Posterior cingulate gyrus (tissue), 11 donors: ENCODE measurements around the gene TPD52L2.
A peak's percentile ranks its signal among the peaks of the same experiment; 100 is the strongest.
"Not testable (repeated sequence)": the region's sequence is repeated elsewhere in the genome, so short reads cannot be mapped to it uniquely, and the experiment has no call there.

ENCODE experiments used
- DNase-seq, 10 donors: peaks; one replicate each; pipeline versions ENCODE4 v3.0.0 to v3.0.0-alpha.2; 2020 to 2021; ENCODE audit warnings: mixed read lengths in 3 of 10
- intact Hi-C: fragments of 100-400 bp; cut with DNase I; formaldehyde crosslinking; loops from one replicate; pipeline ENCODE4 v1.15.1; 2023

Gene TPD52L2

DNA sequence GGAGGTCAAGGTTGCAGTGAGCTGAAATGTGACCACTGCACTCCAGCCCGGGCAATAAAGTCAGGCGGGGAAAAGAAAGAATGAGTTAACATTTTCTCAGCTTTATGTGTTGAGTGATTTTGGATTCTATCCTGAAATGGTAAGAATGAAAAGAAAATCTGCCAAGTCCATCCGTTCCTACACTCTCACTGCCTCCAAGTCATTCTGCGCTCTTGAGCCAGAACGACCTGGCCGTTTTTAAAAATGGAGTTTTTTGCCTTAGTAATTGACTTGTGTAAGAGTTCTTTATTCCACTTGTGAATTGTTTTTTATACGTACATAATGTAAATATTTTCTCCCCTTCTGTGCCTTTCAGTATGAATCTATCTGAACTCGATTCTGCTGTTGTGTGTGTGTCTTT, 58.6 kb downstream of the TPD52L2 start:
- intact Hi-C loops: no loop called here
- DNase-seq: no peak

DNA sequence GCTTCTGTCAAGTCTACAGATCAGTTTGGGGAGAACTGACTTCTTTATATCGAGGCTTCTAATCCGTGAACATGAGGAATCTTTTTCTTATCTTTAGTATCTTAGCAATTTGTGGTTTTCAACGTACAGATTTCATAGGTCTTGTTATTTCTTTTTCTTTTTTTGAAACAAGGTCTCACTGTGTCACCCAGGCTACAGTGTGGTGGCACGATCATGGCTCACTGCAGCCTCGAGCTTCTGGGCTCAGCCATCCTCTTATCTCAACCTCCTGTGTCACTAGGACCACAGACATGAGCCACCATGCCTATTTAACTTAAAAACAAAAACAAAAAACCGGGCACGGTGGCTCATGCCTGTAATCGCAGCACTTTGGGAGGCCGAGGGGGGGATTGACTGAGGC, 59.2 kb downstream of the TPD52L2 start:
- intact Hi-C loops: no loop called here
- no peak for DNase-seq

DNA sequence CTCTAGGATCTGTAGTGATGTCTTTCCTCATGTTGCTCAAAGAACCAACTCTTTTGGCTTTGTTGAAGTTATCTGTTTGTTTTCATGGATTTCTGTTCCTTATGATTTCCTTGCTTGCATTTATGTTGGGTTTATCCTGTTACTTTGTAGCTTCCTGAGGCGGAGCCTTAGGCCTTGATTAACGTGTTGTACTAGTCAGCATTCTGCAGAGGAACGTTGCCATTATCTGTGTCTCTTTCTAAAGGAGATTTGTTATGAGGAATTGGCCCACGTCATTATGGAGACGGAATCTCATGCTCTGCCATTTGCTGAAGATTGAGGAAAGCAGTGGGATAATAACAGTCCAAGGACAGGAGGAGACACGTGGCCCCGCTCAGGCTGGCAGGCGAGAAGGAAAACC, 61.2 kb downstream of the TPD52L2 start:
- intact Hi-C loops: no loop called here
- DNase-seq: no peak

GRCh38 chr20:63929071-63929470, 64.0 kb downstream of the TPD52L2 start:
- intact Hi-C loops: no loop called here
- DNase-seq: peak in 1 of 10 donors; percentile 83

GRCh38 chr20:63929473-63929883, 64.4 kb downstream of the TPD52L2 start:
- DNase-seq, intact Hi-C loops: not testable (repeated sequence)

GRCh38 chr20:63930971-63931553, 66.0 kb downstream of the TPD52L2 start:
- DNase-seq: no peak
- intact Hi-C loops: no loop called here

DNA sequence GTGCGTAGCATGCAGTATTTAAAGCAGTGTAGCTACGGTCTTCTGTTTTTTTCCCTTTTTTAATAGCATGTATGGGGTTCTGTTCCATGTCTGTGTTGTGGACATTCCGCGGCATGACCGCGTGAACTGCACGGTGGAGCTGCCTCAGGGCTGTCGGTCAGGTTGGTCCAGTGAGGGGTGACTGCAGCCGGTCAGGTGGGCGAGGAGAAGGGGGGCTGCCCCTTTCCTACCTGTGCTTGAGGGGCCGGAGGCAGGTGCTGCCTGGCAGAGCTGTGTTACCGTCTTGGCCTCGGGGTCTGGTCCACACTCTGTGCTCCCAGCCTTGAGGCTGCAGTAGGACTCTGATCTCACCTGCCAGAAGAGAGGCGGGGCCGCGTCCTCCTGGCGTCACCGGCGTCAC, 66.7 kb downstream of the TPD52L2 start:
- no peak for DNase-seq
- intact Hi-C loops: no loop called here

DNA sequence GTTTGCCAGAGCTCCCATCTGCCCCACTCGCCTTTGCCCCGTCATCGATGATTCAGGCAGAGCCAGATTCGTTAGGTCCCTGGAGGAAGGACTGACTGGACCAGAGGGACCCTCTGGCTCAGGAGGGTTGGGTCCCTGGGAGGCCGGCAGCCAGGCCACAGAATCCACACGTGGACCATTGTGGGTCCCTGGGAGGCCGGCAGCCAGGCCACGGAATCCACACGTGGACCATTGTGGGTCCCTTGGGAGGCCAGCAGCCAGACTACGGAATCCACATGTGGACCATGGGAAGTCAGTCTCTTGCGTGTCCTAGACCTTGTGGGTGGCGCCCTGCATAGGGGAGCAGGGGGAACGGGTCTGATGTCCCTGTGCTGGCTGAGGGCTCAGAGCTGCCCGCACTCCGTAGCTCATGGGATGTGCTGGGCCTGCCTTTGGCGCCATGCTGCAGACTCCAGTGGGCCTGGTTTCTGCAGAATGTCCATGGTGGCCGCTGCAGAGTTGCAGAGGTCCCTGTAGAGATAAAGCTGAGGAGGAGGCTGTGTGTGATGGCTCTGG, 67.6 kb downstream of the TPD52L2 start:
- DNase-seq: no peak
- intact Hi-C loops: no loop called here

- intact Hi-C loops: no loop called here
- peak in 1 of 10 donors; percentile 83 for DNase-seq
These were observed 68.6 kb downstream of the TPD52L2 start for GRCh38 chr20:63933646-63934045.

DNA sequence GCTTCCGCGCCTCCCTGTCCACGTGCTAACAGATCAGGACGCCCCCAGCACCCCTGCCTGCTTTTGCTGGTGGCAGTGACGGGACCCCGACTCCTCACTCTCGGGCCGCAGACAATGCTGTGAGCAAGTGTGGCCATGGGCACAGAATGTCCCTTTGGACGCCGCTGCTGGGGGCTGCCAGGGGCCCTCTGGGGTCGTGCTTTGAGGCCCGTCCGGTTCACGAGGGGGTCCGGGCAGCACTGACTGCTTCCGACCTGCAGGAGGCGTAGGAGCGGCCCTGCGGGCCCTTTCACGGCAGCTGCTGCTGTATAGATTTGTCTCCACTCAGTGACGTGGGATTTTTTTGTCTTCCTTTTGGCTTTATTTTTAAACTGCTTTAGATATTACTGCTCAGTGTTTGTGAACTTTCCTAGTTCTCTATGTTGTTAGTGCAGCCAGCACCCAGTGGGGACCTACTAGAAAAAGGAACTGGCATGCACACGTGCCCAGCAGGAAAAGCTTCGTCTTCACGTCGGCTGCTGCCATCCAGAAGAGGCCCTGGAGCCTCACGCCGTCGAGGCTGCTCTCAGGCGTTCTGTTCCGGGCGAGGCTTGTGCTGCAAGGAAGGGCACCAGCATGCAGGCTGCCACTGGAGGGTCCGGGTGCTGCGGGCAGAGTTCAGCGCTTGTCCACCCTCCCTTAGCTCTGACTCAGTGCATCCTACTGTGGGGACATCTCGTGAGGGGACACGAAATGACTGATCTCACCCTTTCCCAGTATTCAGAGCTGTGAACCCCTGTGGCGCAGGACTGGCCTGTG, 69.4 kb downstream of the TPD52L2 start:
- intact Hi-C loops: no loop called here
- peak in 1 of 10 donors; percentile 85 for DNase-seq

GRCh38 chr20:63935447-63935846, 70.4 kb downstream of the TPD52L2 start:
- DNase-seq: no peak
- intact Hi-C loops: no loop called here

DNA sequence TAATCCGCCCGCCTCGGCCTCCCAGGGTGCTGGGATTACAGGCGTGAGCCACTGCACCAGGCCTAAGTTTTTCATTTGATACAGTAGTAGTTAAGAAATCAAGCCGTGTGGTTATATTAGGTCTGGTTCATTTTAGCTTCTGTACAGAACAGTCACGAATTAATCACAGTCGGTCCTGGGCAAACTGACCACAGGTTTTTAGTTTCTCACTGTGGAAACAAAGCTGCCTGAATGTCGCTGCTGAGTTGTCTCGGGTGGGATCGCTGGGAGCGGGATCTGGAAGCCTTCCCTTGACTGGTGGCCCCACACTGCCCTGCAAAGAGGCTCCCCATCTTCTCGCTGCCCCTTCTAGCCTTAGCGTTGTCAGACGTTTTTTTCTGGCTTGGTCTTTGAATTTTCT, 72.5 kb downstream of the TPD52L2 start:
- no peak for DNase-seq
- intact Hi-C loops: no loop called here

- intact Hi-C loops: no loop called here
- DNase-seq: no peak
These were observed 74.2 kb downstream of the TPD52L2 start for GRCh38 chr20:63939061-63939935.

- peak in 1 of 10 donors; percentile 2 for DNase-seq
- intact Hi-C loops: no loop called here
These were observed 75.0 kb downstream of the TPD52L2 start for GRCh38 chr20:63940071-63940471.

DNA sequence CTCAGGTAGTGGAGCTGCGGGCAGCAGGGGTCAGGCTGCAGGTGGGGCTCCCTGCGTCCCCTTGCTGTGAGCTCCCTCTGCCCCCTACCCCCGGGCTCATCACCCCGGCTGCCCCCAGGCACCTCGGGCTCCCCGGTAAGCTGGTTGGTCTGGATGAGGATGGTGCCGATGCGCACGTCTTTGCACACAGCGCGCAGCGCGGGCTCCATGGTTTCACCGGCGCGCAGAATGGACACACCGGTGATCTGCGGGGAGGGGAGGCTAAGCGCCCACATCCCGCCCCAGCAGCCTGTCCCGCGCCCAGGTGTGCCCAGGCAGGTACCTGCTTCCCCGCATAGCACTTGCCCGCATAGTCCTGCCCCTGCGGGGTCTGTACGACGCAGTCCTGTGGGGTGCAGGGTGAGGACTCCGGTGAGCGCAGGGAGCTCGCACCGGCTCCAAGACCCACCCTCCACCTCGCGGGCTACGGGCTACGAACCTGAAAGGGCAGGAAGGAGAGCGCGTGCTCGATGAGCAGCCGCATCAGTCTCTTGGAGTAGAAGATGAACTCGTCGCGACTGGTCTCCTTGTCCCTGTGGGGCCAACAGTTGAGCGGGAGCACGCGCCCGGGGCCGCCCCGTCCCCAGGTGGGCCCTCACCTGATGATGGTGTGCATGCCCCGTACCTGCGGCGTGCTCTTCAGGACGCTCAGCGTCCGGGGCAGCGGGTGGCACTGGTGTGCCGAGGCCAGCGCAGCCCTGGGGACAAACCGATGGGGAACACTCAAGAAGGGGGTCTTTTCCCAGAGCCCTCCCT, 75.6 kb downstream of the TPD52L2 start:
- intact Hi-C loops: no loop called here
- peak in 1 of 10 donors; percentile 85 for DNase-seq
